Measurements from ENCODE around the gene SACM1L.

Gene SACM1L

GRCh38 chr3:45777111-45777745, 88.0 kb downstream of the SACM1L start:
- Histone ChIP-seq H3K27me3 (ENCODE audit: control insufficient read depth, low read length) (no peaks in the 10 kb centered on the region), H3K9me3 (ENCODE audit: control insufficient read depth, insufficient read depth, low read length) (no peaks in the 10 kb centered on the region), H3K36me3 (ENCODE audit: control insufficient read depth, low read length) (no peaks in the 10 kb centered on the region)

GRCh38 chr3:45777746-45778386, 88.7 kb downstream of the SACM1L start:
- Histone ChIP-seq H3K27ac (ENCODE audit: low read depth, low read length) (no peak overlapping the region), H3F3A (ENCODE audit: control insufficient read depth, insufficient read depth) (no peaks in the 10 kb centered on the region), H3K79me2 (ENCODE audit: control insufficient read depth, low read length) (no peaks in the 10 kb centered on the region), H3K27me3 (ENCODE audit: control insufficient read depth, low read length) (no peaks in the 10 kb centered on the region), H3K4me3 (ENCODE audit: low read length) (no peak overlapping the region), H3K4me2 (ENCODE audit: low read length) (no peak overlapping the region), H3K36me3 (ENCODE audit: control insufficient read depth, low read length) (no peaks in the 10 kb centered on the region), H3K9me2 (replicated peaks; ENCODE audit: control insufficient read depth, low read length) (no peaks in the 10 kb centered on the region), H3K9me3 (ENCODE audit: control insufficient read depth, insufficient read depth, low read length) (no peaks in the 10 kb centered on the region), H3K4me1 (ENCODE audit: control insufficient read depth, low read length) (no peaks in the 10 kb centered on the region), H4K20me1 (ENCODE audit: control insufficient read depth, insufficient read depth, low read depth, low read length) (no peaks in the 10 kb centered on the region)
- TF ChIP-seq EZH2phosphoT487 (IDR thresholded peaks at IDR 0.05; ENCODE audit: borderline replicate concordance, low read length) (no peak), CTCF (IDR thresholded peaks at IDR 0.05; ENCODE audit: low read depth, low read length, poor library complexity, severe bottlenecking) (no peak)

More at GRCh38 chr3:45777111-45777745, 88.0 kb downstream of the SACM1L start:
- Histone ChIP-seq H3K9me2 (replicated peaks; ENCODE audit: control insufficient read depth, low read length) (no peaks in the 10 kb centered on the region), H3F3A (ENCODE audit: control insufficient read depth, insufficient read depth) (no peaks in the 10 kb centered on the region), H4K20me1 (ENCODE audit: control insufficient read depth, insufficient read depth, low read depth, low read length) (no peaks in the 10 kb centered on the region), H3K27ac (ENCODE audit: low read depth, low read length) (no peak overlapping the region), H3K4me3 (ENCODE audit: low read length) (no peak overlapping the region), H3K4me2 (ENCODE audit: low read length) (no peak overlapping the region), H3K79me2 (ENCODE audit: control insufficient read depth, low read length) (no peaks in the 10 kb centered on the region), H3K4me1 (ENCODE audit: control insufficient read depth, low read length) (no peaks in the 10 kb centered on the region)
- TF ChIP-seq EZH2phosphoT487 (IDR thresholded peaks at IDR 0.05; ENCODE audit: borderline replicate concordance, low read length) (no peak), CTCF (IDR thresholded peaks at IDR 0.05; ENCODE audit: low read depth, low read length, poor library complexity, severe bottlenecking) (no peak)

GRCh38 chr3:45778761-45779201, 89.6 kb downstream of the SACM1L start:
- Histone ChIP-seq H3K4me3 (ENCODE audit: low read length) (no peak overlapping the region), H4K20me1 (ENCODE audit: control insufficient read depth, insufficient read depth, low read depth, low read length) (no peaks in the 10 kb centered on the region), H3F3A (ENCODE audit: control insufficient read depth, insufficient read depth) (no peaks in the 10 kb centered on the region), H3K4me2 (ENCODE audit: low read length) (no peak overlapping the region), H3K79me2 (ENCODE audit: control insufficient read depth, low read length) (no peaks in the 10 kb centered on the region), H3K4me1 (ENCODE audit: control insufficient read depth, low read length) (no peaks in the 10 kb centered on the region), H3K36me3 (ENCODE audit: control insufficient read depth, low read length) (no peaks in the 10 kb centered on the region), H3K9me3 (ENCODE audit: control insufficient read depth, insufficient read depth, low read length) (no peaks in the 10 kb centered on the region), H3K9me2 (replicated peaks; ENCODE audit: control insufficient read depth, low read length) (no peaks in the 10 kb centered on the region), H3K27me3 (ENCODE audit: control insufficient read depth, low read length) (no peaks in the 10 kb centered on the region), H3K27ac (ENCODE audit: low read depth, low read length) (no peak overlapping the region)
- no peak for TF ChIP-seq EZH2phosphoT487 (IDR thresholded peaks at IDR 0.05; ENCODE audit: borderline replicate concordance, low read length)
- TF ChIP-seq CTCF (IDR thresholded peaks at IDR 0.05; ENCODE audit: low read depth, low read length, poor library complexity, severe bottlenecking): no peak

Data from DOHH2 (cell line).